SKM-1 (cell line): ENCODE measurements around the gene SCYL1.
"Not testable (repeated sequence)": the region's sequence is repeated elsewhere in the genome, so short reads cannot be mapped to it uniquely, and the experiment has no call there.

Experiments
- DNase-seq: peaks from one replicate; lab custom pipeline; 2025; ENCODE audit not compliant: unreplicated experiment; lab: John Stamatoyannopoulos, UW

SCYL1 gene

GRCh38 chr11:65505466-65506289, 19.2 kb upstream of the SCYL1 start:
- no peak for DNase-seq

- no peak for DNase-seq
Observed at GRCh38 chr11:65506290-65506771, 18.6 kb upstream of the SCYL1 start.

- no peak for DNase-seq
Observed at GRCh38 chr11:65506772-65507505, 17.9 kb upstream of the SCYL1 start.

GRCh38 chr11:65512311-65512710, 12.6 kb upstream of the SCYL1 start:
- not testable (repeated sequence) for DNase-seq

- no peak for DNase-seq
Observed at GRCh38 chr11:65516135-65516968, 8.5 kb upstream of the SCYL1 start.

- not testable (repeated sequence) for DNase-seq
Observed at GRCh38 chr11:65518941-65519549, 5.8 kb upstream of the SCYL1 start.

GRCh38 chr11:65521777-65522521, 2.9 kb upstream of the SCYL1 start:
- DNase-seq, result not testable (repeated sequence)

- DNase-seq, result not testable (repeated sequence)
Observed at GRCh38 chr11:65522718-65523630, 1.9 kb upstream of the SCYL1 start.

- not testable (repeated sequence) for DNase-seq
Observed at GRCh38 chr11:65523631-65523968, 1.3 kb upstream of the SCYL1 start.

GRCh38 chr11:65524014-65524740, 706 bp upstream of the SCYL1 start:
- no peak for DNase-seq

GRCh38 chr11:65525546-65526480, 930 bp downstream of the SCYL1 start:
- no peak for DNase-seq

- no peak for DNase-seq
Observed at GRCh38 chr11:65526744-65527143, 1.9 kb downstream of the SCYL1 start.

- DNase-seq, result no peak
Observed at GRCh38 chr11:65528819-65529350, 4.0 kb downstream of the SCYL1 start.

GRCh38 chr11:65529475-65530156, 4.7 kb downstream of the SCYL1 start:
- DNase-seq, result no peak

GRCh38 chr11:65530157-65530496, 5.2 kb downstream of the SCYL1 start:
- DNase-seq, result no peak

- DNase-seq, result no peak
Observed at GRCh38 chr11:65532388-65533064, 7.6 kb downstream of the SCYL1 start.
